Right lobe of liver (tissue), 4 donors: Measurements from ENCODE around the gene MAST2.

Experiments used
- CTCF ChIP-seq, 4 donors: fragments of 200-600 bp in 3 of 4; fragments of 450-650 bp in 1 of 4; IDR thresholded peaks; one replicate each; pipeline versions ENCODE4 v1.5.1 to v1.8.0; 2016 to 2022; ENCODE audit warnings: antibody characterized with exemption in 4 of 4, mild to moderate bottlenecking in 2 of 4
- POLR2A ChIP-seq: fragments of 450-650 bp; IDR thresholded peaks from one replicate; pipeline ENCODE4 v1.6.1; 2017; ENCODE audit warnings: antibody characterized with exemption, mild to moderate bottlenecking
- donor health status: DM: no; HTN: no; CAD: no.
- donor health status: DM: no; HTN: no; CAD: no.
- donor health status: DM: no; HTN: yes; CAD: no.

GRCh38 chr1:46027788-46028573 is 224.6 kb downstream of the MAST2 start:
- TF ChIP-seq CTCF (IDR thresholded peaks at IDR 0.05) (no peak), POLR2A (no peak)
